HepG2 (cell line): ENCODE data around the gene CLCC1. TPM values are rescaled to one million over a fixed set of nuclear protein-coding genes. Genes with fewer than 3 reads are reported as not detected.

Experiments used
- CBX2 ChIP-seq, 2 experiments: fragments of 200-600 bp in 1 of 2; sonication (generic); formaldehyde crosslinking in 1 of 2; IDR thresholded peaks; 2 replicates each; pipeline versions ENCODE4 v1.7.0 to v1.8.1; 2018 to 2022; ENCODE audit warnings: low read depth in 2 of 2, low read length in 1 of 2, mild to moderate bottlenecking in 1 of 2, missing genetic modification reagents in 1 of 2
- FOXJ3 ChIP-seq: sonication (generic); formaldehyde crosslinking; IDR thresholded peaks from 2 replicates; pipeline ENCODE4 v1.4.0; 2020; ENCODE audit warnings: missing genetic modification reagents, mild to moderate bottlenecking, borderline replicate concordance
- GABPB1 ChIP-seq: IDR thresholded peaks from 2 replicates; pipeline ENCODE4 v1.6.1; 2016; ENCODE audit warnings: mild to moderate bottlenecking, missing genetic modification reagents, moderate library complexity, missing compliant biosample characterization
- HNF4G ChIP-seq, 2 experiments: sonication (generic) in 1 of 2; formaldehyde crosslinking in 1 of 2; IDR thresholded peaks; 2 replicates each; pipeline versions ENCODE4 v1.4.0 to v1.6.1; 2011 to 2020; ENCODE audit warnings: borderline replicate concordance in 2 of 2, low read depth in 2 of 2, mild to moderate bottlenecking in 2 of 2, low read length in 1 of 2, missing genetic modification reagents in 1 of 2, moderate library complexity in 1 of 2
- HNRNPUL1 ChIP-seq: fragments of 200-400 bp; formaldehyde crosslinking; IDR thresholded peaks from 2 replicates; pipeline ENCODE4 v1.6.1; 2017; ENCODE audit warnings: low read depth, mild to moderate bottlenecking, low read length, moderate library complexity
- MBNL3 ChIP-seq: fragments of 250-450 bp; sonication (Bioruptor Pico); conservative IDR thresholded peaks from 2 replicates; pipeline ENCODE4 v1.8.0; 2022; ENCODE audit warnings: mild to moderate bottlenecking, inconsistent platforms
- MXI1 ChIP-seq: IDR thresholded peaks from 3 replicates; pipeline ENCODE4 v1.6.1; 2012; ENCODE audit warnings: low read depth, low read length, inconsistent platforms, borderline replicate concordance
- SPEN ChIP-seq: sonication (generic); formaldehyde crosslinking; IDR thresholded peaks from 2 replicates; pipeline ENCODE4 v1.5.1; 2020; ENCODE audit warnings: low read depth, mild to moderate bottlenecking, missing genetic modification reagents
- SUZ12 ChIP-seq: fragments of 150-350 bp; IDR thresholded peaks from 2 replicates; pipeline ENCODE4 v1.6.1; 2014; ENCODE audit warnings: low read depth, low read length
- ZFAT ChIP-seq: sonication (generic); formaldehyde crosslinking; conservative IDR thresholded peaks from 2 replicates; pipeline ENCODE4 v1.8.1; 2023; ENCODE audit warnings: missing genetic modification reagents, inconsistent platforms
- ZNF17 ChIP-seq: sonication (generic); formaldehyde crosslinking; IDR thresholded peaks from 2 replicates; pipeline ENCODE4 v1.5.0; 2020; ENCODE audit warnings: mild to moderate bottlenecking, missing genetic modification reagents
- ZNF256 ChIP-seq: sonication (generic); formaldehyde crosslinking; conservative IDR thresholded peaks from 2 replicates; pipeline ENCODE4 v1.4.0; 2020; ENCODE audit warnings: missing genetic modification reagents
- ZNF264 ChIP-seq: sonication (generic); formaldehyde crosslinking; IDR thresholded peaks from 2 replicates; pipeline ENCODE4 v1.4.0; 2020; ENCODE audit warnings: missing genetic modification reagents
- ZNF3 ChIP-seq: IDR thresholded peaks from 2 replicates; pipeline ENCODE4 v1.7.0; 2017; ENCODE audit warnings: inconsistent platforms
- polyA plus RNA-seq, 8 experiments: library from polyadenylated mRNA; depleted of rRNA in 3 of 8; stranded (reverse) in 7 of 8; unstranded in 1 of 8; fragments of >200 nt; fragmentation: Illumina TruSeq in 4 of 8; extraction: Trizol in 4 of 8; gene quantifications; 2 replicates each; pipeline versions ENCODE4 v1.2.1 to v1.2.3, GENCODE V29; 2011 to 2016; ENCODE audit warnings: low read depth in 4 of 8, missing spikeins in 1 of 8, mixed read lengths in 1 of 8; ENCODE audit not compliant: insufficient read depth in 1 of 8
- total RNA-seq, 5 experiments: library from RNA; depleted of rRNA; stranded (reverse); fragments of >200 nt; fragmentation: Illumina TruSeq; extraction: Trizol; gene quantifications; 2 replicates each; pipeline ENCODE4 v1.2.3, GENCODE V29; 2016; ENCODE audit warnings: low read depth in 1 of 5
- TF ChIP-seq, protein P1 (sequence below): IDR thresholded peaks from 2 replicates; pipeline ENCODE4 v1.6.1; 2016; ENCODE audit warnings: mild to moderate bottlenecking, missing biosample characterization, missing genetic modification reagents
- TF ChIP-seq, protein P2 (sequence below): sonication (generic); formaldehyde crosslinking; conservative IDR thresholded peaks from 2 replicates; pipeline ENCODE4 v1.5.0; 2020; ENCODE audit warnings: missing genetic modification reagents
- TF ChIP-seq, protein P3 (sequence below): sonication (generic); formaldehyde crosslinking; IDR thresholded peaks from 2 replicates; pipeline ENCODE4 v1.4.0; 2020; ENCODE audit warnings: missing genetic modification reagents, borderline replicate concordance
- TF ChIP-seq, protein P4 (sequence below): sonication (generic); formaldehyde crosslinking; IDR thresholded peaks from 2 replicates; pipeline ENCODE4 v1.4.0; 2020; ENCODE audit warnings: missing genetic modification reagents
- TF ChIP-seq, protein P5 (sequence below): IDR thresholded peaks from 2 replicates; pipeline ENCODE4 v1.6.1; 2016; ENCODE audit warnings: low read depth, control low read depth

Gene CLCC1
- total and polyA plus RNA-seq, 2 of the 13 experiments (the other 11 are each of a cell fraction or from before 2014, with no cell fraction given): 16.0 to 25.8 TPM

DNA sequence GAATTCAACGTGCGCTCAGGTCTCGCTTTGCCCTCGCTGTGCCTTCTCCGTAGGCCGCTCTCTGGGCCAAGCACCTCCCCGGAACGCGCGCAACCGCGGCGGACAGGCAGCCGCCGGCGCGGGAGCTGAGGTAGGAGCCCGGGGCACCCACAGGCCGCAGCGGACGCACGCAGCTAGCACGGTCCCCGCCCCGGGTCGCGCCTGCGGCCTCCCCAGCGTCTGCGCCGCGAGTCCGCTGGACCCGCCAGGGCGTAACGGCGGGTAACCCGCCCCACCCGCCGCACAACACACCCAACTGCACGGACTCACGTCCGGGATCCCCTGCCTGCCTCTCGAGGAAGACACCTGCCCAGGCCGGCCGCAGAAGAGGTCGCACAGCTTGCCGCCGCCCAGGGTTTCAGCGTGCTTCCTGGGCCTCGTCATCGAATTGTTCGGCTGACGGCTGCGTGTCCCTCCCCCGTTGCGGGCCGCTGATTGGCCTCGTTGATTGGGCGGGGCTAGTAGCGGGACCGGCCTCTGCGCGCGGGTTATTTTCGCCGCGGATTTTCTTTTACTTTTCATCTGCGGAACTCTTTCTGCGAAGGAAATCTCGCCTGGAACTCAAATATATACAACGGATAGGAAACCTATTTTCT lies at the start of gene CLCC1 (continued):
- TF ChIP-seq SUZ12: no peak
- TF ChIP-seq, protein P1, sequence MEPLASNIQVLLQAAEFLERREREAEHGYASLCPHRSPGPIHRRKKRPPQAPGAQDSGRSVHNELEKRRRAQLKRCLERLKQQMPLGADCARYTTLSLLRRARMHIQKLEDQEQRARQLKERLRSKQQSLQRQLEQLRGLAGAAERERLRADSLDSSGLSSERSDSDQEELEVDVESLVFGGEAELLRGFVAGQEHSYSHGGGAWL: peak; percentile 92
- TF ChIP-seq MXI1: peak; percentile 80; the same call in 1 of the 3 replicates
- TF ChIP-seq ZNF264: no peak
- TF ChIP-seq, protein P2, sequence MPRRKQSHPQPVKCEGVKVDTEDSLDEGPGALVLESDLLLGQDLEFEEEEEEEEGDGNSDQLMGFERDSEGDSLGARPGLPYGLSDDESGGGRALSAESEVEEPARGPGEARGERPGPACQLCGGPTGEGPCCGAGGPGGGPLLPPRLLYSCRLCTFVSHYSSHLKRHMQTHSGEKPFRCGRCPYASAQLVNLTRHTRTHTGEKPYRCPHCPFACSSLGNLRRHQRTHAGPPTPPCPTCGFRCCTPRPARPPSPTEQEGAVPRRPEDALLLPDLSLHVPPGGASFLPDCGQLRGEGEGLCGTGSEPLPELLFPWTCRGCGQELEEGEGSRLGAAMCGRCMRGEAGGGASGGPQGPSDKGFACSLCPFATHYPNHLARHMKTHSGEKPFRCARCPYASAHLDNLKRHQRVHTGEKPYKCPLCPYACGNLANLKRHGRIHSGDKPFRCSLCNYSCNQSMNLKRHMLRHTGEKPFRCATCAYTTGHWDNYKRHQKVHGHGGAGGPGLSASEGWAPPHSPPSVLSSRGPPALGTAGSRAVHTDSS (CRISPR knock-in tag): no peak
- TF ChIP-seq ZFAT (CRISPR knock-in tag): no peak; the same call in 1 of the 2 replicates
- no peak for TF ChIP-seq MBNL3 (CRISPR knock-in tag)
- peak; percentile 66; the same call in 1 of the 2 replicates for TF ChIP-seq SPEN (CRISPR knock-in tag)
- no peak for TF ChIP-seq ZNF3 (CRISPR knock-in tag)
- TF ChIP-seq HNF4G (IDR thresholded peaks at IDR 0.05; ENCODE audit: borderline replicate concordance, low read depth, low read length): no peak
- TF ChIP-seq HNF4G (CRISPR knock-in tag; IDR thresholded peaks at IDR 0.05; ENCODE audit: borderline replicate concordance, low read depth): peak; percentile 70; the same call in 1 of the 2 replicates
- peak; percentile 81 for TF ChIP-seq GABPB1 (CRISPR knock-in tag)
- TF ChIP-seq, protein P3, sequence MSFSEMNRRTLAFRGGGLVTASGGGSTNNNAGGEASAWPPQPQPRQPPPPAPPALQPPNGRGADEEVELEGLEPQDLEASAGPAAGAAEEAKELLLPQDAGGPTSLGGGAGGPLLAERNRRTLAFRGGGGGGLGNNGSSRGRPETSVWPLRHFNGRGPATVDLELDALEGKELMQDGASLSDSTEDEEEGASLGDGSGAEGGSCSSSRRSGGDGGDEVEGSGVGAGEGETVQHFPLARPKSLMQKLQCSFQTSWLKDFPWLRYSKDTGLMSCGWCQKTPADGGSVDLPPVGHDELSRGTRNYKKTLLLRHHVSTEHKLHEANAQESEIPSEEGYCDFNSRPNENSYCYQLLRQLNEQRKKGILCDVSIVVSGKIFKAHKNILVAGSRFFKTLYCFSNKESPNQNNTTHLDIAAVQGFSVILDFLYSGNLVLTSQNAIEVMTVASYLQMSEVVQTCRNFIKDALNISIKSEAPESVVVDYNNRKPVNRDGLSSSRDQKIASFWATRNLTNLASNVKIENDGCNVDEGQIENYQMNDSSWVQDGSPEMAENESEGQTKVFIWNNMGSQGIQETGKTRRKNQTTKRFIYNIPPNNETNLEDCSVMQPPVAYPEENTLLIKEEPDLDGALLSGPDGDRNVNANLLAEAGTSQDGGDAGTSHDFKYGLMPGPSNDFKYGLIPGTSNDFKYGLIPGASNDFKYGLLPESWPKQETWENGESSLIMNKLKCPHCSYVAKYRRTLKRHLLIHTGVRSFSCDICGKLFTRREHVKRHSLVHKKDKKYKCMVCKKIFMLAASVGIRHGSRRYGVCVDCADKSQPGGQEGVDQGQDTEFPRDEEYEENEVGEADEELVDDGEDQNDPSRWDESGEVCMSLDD: 0 out of 2 replicates have a peak, but pooled peaks have one; percentile 21
- TF ChIP-seq, protein P4, sequence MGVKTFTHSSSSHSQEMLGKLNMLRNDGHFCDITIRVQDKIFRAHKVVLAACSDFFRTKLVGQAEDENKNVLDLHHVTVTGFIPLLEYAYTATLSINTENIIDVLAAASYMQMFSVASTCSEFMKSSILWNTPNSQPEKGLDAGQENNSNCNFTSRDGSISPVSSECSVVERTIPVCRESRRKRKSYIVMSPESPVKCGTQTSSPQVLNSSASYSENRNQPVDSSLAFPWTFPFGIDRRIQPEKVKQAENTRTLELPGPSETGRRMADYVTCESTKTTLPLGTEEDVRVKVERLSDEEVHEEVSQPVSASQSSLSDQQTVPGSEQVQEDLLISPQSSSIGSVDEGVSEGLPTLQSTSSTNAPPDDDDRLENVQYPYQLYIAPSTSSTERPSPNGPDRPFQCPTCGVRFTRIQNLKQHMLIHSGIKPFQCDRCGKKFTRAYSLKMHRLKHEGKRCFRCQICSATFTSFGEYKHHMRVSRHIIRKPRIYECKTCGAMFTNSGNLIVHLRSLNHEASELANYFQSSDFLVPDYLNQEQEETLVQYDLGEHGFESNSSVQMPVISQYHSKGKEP: no peak
- TF ChIP-seq, protein P5, sequence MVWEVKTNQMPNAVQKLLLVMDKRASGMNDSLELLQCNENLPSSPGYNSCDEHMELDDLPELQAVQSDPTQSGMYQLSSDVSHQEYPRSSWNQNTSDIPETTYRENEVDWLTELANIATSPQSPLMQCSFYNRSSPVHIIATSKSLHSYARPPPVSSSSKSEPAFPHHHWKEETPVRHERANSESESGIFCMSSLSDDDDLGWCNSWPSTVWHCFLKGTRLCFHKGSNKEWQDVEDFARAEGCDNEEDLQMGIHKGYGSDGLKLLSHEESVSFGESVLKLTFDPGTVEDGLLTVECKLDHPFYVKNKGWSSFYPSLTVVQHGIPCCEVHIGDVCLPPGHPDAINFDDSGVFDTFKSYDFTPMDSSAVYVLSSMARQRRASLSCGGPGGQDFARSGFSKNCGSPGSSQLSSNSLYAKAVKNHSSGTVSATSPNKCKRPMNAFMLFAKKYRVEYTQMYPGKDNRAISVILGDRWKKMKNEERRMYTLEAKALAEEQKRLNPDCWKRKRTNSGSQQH (CRISPR knock-in tag): no peak
- TF ChIP-seq ZNF17 (CRISPR knock-in tag): no peak
- no peak for TF ChIP-seq ZNF256
- 0 out of 2 replicates have a peak, but pooled peaks have one; percentile 29 for TF ChIP-seq HNRNPUL1
- TF ChIP-seq FOXJ3: no peak
- no peak for TF ChIP-seq CBX2 (IDR thresholded peaks at IDR 0.05; ENCODE audit: low read depth, low read length)
- TF ChIP-seq CBX2 (CRISPR knock-in tag; IDR thresholded peaks at IDR 0.05; ENCODE audit: low read depth): no peak
